Measurements from ENCODE around the gene YJEFN3. TPM values are rescaled to one million over a fixed set of nuclear protein-coding genes. Genes with fewer than 3 reads are reported as not detected.

Gene YJEFN3
- total and polyA plus RNA-seq, 7 donors, result 1.00 to 2.9 (median 1.4) TPM

DNA sequence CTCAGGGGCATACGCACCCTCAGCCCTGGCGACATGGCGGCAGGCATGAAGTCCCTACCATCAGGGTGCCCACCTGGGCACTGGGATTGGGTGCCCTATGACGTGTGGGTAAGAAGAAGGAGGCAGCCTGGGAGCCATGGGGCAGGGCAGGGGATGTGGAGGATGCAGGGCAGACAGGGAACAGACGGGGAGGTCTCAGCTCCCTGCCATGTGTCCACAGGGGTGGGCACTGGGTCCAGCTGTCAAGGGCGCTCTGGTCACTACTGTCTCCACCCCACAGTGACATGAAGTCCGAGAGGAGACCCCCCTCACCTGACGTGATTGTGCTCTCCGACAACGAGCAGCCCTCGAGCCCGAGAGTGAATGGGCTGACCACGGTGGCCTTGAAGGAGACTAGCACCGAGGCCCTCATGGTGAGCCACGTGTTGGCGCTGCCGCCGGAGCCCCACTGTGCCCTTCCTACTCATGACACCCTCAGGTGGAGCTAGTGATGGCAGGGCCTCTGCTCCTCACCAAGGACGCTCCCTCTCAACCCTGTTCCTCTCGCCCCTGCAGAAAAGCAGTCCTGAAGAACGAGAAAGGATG, 36.6 kb upstream of the YJEFN3 start:
- Histone ChIP-seq H3K4me1 (peaks cover 30% of the 10 kb centered on the region), H3K36me3 (ENCODE audit: insufficient read depth in 1 of 2, low read depth in 1 of 2) (peaks cover 0 to 45% of the 10 kb centered on the region in 2 donors), H3K27me3 (ENCODE audit: insufficient read depth in 3 of 3, low read length in 2 of 3) (no peaks in the 10 kb centered on the region), H3K9me3 (no peaks in the 10 kb centered on the region), H3K27ac (no peak overlapping the region), H3K4me3 (no peak overlapping the region)
- no peak for ATAC-seq
- peak in 1 of 2 donors; percentile 40 for DNase-seq
- intact Hi-C loops (cut with DNase I), result no loop called here
- 84 to 93% (median 86%) methylated on average over 21 of the region's 21 CpGs for WGBS, 3 donors
- no peak for TF ChIP-seq CTCF (IDR thresholded peaks at IDR 0.05)

DNA sequence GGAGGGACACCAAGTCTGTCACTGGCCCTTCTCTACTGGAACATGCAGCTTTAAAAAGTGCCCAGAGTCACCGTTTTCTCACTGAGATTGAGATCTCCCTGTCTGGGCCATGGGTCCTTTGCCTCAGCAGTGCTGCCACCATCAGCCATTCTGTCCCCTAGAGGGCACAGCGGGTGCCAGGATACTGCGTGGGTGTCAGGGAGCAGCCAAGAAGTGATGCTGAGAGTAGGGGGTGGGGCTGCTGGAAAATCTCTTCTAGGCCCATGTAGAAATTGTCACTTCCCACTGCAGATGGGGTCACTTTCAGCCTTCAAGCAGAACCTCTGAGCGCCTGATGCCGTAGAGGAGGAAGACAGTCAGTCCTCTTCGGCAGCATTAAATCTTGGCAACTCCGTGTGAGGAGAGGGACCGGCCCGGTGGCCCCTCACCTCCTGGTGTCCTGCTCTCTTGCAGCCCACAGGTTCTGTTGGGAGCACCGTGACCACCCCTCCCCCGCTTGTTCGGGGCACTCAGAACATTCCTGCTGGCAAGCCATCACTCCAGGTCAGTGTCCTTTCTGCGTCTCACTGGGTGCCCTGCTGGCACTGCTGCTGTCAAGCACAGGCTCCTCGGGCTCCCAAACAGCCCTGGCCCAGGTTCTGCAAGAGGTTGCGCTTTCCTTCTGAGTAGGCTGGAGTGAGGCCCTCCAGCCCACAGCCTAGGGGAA, 34.7 kb upstream of the YJEFN3 start:
- 71 to 84% (median 72%) methylated on average over 14 to 15 of the region's 15 CpGs for WGBS, 3 donors
- peaks cover 7 to 63% of the 10 kb centered on the region in 2 donors for H3K36me3 ChIP-seq (ENCODE audit: insufficient read depth in 1 of 2, low read depth in 1 of 2)
- peaks cover 13% of the 10 kb centered on the region for H3K4me1 ChIP-seq
- no peaks in the 10 kb centered on the region for H3K9me3 ChIP-seq
- no peaks in the 10 kb centered on the region for H3K27me3 ChIP-seq (ENCODE audit: insufficient read depth in 3 of 3, low read length in 2 of 3)
- H3K4me3 ChIP-seq, result no peak overlapping the region
- ATAC-seq (no peak), DNase-seq (no peak)
- intact Hi-C loops (cut with DNase I), result no loop called here
- no peak for TF ChIP-seq CTCF (IDR thresholded peaks at IDR 0.05)
- no peak overlapping the region for H3K27ac ChIP-seq

GRCh38 chr19:19495614-19496603, 32.8 kb upstream of the YJEFN3 start:
- 90 to 96% (median 91%) methylated on average over 30 of the region's 30 CpGs for WGBS, 3 donors
- H3K4me1 ChIP-seq, result no peaks in the 10 kb centered on the region
- no peaks in the 10 kb centered on the region for H3K9me3 ChIP-seq
- no peak overlapping the region for H3K27ac ChIP-seq
- H3K36me3 ChIP-seq (ENCODE audit: insufficient read depth in 1 of 2, low read depth in 1 of 2), result peaks cover 10 to 82% of the 10 kb centered on the region in 2 donors
- DNase-seq, result no peak
- ATAC-seq, result no peak
- H3K27me3 ChIP-seq (ENCODE audit: insufficient read depth in 3 of 3, low read length in 2 of 3), result no peaks in the 10 kb centered on the region
- TF ChIP-seq CTCF (IDR thresholded peaks at IDR 0.05), result no peak
- H3K4me3 ChIP-seq, result no peak overlapping the region
- intact Hi-C loops (cut with DNase I), result no loop called here

DNA sequence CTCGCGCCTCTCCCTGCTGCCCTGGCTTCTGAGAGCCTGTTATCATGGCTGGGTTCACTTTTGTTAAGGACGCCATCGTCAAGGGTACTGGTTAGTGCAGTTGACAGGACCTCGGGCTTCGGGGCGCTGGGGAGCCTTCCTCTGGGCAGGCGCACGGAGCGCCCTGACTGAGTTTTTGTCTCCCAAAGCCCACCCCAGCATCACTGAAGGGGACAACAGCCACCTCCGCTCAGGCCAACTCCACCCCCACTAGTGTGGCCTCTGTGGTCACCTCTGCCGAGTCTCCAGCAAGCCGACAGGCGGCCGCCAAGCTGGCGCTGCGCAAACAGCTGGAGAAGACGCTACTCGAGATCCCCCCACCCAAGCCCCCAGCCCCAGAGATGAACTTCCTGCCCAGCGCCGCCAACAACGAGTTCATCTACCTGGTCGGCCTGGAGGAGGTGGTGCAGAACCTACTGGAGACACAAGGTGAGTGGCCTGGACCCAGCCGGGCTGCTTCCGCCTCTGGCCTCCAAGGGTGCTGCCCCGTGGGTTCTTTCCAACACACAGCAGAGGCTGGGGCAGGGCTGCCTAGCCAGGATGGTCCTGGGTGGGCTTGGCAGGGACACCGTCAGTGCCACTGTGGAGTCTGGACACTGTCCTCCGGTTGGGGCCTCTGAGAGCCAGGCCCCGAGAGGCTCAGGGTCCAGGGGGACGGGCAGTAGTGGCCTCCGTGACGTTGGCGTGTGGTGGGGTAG, 30.3 kb upstream of the YJEFN3 start:
- DNase-seq (no peak), ATAC-seq (no peak)
- WGBS, 3 donors, result 92 to 93% (median 92%) methylated on average over 33 of the region's 33 CpGs
- Histone ChIP-seq H3K4me1 (no peaks in the 10 kb centered on the region), H3K36me3 (ENCODE audit: insufficient read depth in 1 of 2, low read depth in 1 of 2) (peaks cover 14 to 95% of the 10 kb centered on the region in 2 donors), H3K4me3 (no peak overlapping the region), H3K9me3 (no peaks in the 10 kb centered on the region), H3K27me3 (ENCODE audit: insufficient read depth in 3 of 3, low read length in 2 of 3) (no peaks in the 10 kb centered on the region), H3K27ac (no peak overlapping the region)
- intact Hi-C loops (cut with DNase I), result no loop called here
- TF ChIP-seq CTCF (IDR thresholded peaks at IDR 0.05), result no peak

All from psoas muscle (tissue), 8 donors.